ENCODE data around the gene CAND2. TPM values are rescaled to one million over a fixed set of nuclear protein-coding genes. Genes with fewer than 3 reads are reported as not detected.
A peak's percentile ranks its signal among the peaks of the same experiment; 100 is the strongest.
"Not testable (repeated sequence)": the region's sequence is repeated elsewhere in the genome, so short reads cannot be mapped to it uniquely, and the experiment has no call there.

Gene CAND2
- total RNA-seq, 1 experiment from 2014 or later: 2.8 TPM

GRCh38 chr3:12861611-12862010, 65.1 kb downstream of the CAND2 start:
- DNase-seq (ENCODE audit: low spot score): no peak

GRCh38 chr3:12862387-12862786, 65.9 kb downstream of the CAND2 start:
- no peak for DNase-seq (ENCODE audit: low spot score)

GRCh38 chr3:12865271-12865670, 68.8 kb downstream of the CAND2 start:
- DNase-seq (ENCODE audit: low spot score): no peak

- no peak for DNase-seq (ENCODE audit: low spot score)
Measured at GRCh38 chr3:12866836-12867235, 70.4 kb downstream of the CAND2 start.

- peak; percentile 85 for DNase-seq (ENCODE audit: low spot score)
Measured at GRCh38 chr3:12868039-12869034, 71.9 kb downstream of the CAND2 start.

GRCh38 chr3:12869035-12869621, 72.6 kb downstream of the CAND2 start:
- DNase-seq (ENCODE audit: low spot score): no peak

- DNase-seq (ENCODE audit: low spot score): no peak
Measured at GRCh38 chr3:12870942-12871341, 74.5 kb downstream of the CAND2 start.

GRCh38 chr3:12871404-12871983, 75.0 kb downstream of the CAND2 start:
- no peak for DNase-seq (ENCODE audit: low spot score)

- DNase-seq (ENCODE audit: low spot score): no peak
Measured at GRCh38 chr3:12875857-12876836, 79.7 kb downstream of the CAND2 start.

GRCh38 chr3:12877040-12877439, 80.6 kb downstream of the CAND2 start:
- no peak for DNase-seq (ENCODE audit: low spot score)

- DNase-seq (ENCODE audit: low spot score): no peak
Measured at GRCh38 chr3:12878141-12878574, 81.7 kb downstream of the CAND2 start.

- not testable (repeated sequence) for DNase-seq (ENCODE audit: low spot score)
Measured at GRCh38 chr3:12878758-12879157, 82.3 kb downstream of the CAND2 start.

GRCh38 chr3:12879191-12879815, 82.8 kb downstream of the CAND2 start:
- DNase-seq (ENCODE audit: low spot score): no peak

- not testable (repeated sequence) for DNase-seq (ENCODE audit: low spot score)
Measured at GRCh38 chr3:12881858-12882257, 85.4 kb downstream of the CAND2 start.

GRCh38 chr3:12882336-12883310, 86.1 kb downstream of the CAND2 start:
- DNase-seq (ENCODE audit: low spot score): no peak

- DNase-seq (ENCODE audit: low spot score): no peak
Measured at GRCh38 chr3:12884186-12884680, 87.8 kb downstream of the CAND2 start.
